HG03045 (cell line): ENCODE results near the gene COL4A6.

Experiments used
- ATAC-seq: cut with Tn5 transposase; IDR thresholded peaks from one replicate; pipeline ENCODE4 v1.9.1; 2021; ENCODE audit warnings: mild to moderate bottlenecking, moderate library complexity; ENCODE audit not compliant: unreplicated experiment

Gene COL4A6

DNA sequence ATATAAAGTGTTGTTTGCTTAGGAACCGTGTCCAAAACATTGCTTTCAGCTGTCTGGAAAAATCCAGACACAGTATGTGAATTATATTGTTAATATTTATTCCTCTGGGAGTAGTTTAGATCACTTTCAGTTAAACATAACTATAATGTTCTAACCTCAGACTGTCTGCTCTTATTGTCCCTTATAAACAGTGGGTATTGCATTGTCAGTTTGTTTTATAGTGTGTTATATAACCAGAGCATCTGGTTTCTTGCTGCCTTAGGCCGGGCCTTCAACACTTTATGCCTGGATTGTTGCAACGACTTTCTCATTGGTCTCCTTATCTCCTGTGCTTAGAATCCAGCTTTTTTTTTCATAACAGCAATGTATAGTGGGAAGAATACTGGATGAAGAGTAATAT lies 320.2 kb downstream of the COL4A6 start:
- ATAC-seq: no peak

DNA sequence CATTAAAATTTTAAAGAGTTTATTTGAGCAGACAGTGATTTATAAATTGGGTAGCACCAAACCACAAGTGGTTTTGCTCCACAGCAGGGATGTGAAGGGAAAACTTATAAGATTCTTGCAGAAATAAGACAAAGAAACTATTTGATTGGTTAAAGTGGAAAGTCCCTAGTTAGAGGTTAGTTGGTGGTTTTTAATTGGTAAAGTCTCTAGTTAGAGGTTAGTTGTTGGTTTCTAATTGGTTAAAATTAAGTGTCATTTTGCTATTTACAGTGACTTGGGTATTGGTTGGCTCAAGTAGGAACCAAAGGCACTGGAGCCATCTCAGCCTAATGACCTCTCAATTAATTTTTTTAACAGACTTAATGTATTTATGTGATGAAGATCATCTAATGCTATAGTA lies 323.7 kb downstream of the COL4A6 start:
- ATAC-seq: no peak
